H4 (cell line): ENCODE data around the gene GALNTL6. TPM values are rescaled to one million over a fixed set of nuclear protein-coding genes. Genes with fewer than 3 reads are reported as not detected.
"Not testable (repeated sequence)": the region's sequence is repeated elsewhere in the genome, so short reads cannot be mapped to it uniquely, and the experiment has no call there.

Source experiments
- DNase-seq: peaks from one replicate; pipeline ENCODE4 v3.0.0-alpha.2; 2015; ENCODE audit warnings: low spot score
- total RNA-seq: library from RNA; depleted of rRNA; stranded (reverse); fragments of >200 nt; shearing (Covaris generic); gene quantifications from 2 replicates; pipeline ENCODE4 v1.2.3, GENCODE V29; 2014

Gene GALNTL6
- total RNA-seq, 1 experiment from 2014 or later: not detected

DNA sequence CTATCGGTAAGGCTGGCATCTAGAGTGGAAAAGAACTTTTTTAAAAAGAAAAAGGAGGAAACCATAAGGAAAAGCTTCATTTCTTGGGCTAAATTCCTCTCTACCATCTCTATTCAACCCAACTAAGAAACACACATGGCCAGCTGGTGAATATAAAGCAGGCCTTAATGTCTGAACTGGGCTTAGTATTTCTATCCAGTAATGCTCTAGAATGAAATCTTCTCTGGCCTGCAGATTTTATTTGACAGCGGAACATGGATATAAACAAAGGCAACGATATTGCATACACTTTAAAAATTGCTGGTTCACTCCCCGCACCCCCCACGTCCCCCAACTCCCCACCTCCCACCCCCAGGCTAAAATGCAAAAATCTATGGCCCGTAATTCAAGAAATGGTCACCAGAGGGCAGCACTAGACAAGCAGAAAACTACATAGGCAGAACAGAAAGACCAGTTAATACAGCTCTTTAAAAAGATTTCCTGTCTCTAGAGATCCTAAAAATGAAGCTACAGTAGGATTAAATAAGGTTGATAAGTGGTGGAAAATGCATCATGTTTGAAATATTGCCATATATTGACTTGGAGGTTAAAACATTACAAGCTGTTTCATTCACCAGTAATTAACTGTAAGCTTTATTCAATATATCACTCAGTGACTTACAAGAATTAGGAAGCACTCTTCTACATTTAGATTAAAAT, 1200.2 kb downstream of the GALNTL6 start:
- peak; percentile 20 for DNase-seq

DNA sequence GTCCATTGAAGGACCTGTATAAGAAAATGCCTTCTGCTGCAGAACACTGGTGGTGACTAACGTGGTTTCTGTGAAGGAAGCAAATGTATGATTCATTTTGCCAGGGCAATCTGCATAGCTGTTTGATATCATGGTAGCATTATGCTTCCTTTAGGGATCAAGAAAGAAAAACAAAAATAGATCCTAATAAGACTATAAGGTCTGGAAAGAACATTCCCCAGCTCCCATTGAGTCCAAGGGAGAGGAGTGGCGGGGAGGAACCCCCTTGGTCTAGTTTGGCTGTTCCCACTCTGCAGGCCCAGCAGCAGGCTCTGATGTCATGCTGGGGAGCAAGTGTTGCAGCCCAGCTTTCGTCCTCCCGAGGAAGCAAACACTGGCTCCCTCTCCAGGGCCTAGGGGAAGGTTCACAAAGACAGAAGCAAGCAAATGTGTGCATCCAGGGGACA, 1200.9 kb downstream of the GALNTL6 start:
- DNase-seq: peak; percentile 65

DNA sequence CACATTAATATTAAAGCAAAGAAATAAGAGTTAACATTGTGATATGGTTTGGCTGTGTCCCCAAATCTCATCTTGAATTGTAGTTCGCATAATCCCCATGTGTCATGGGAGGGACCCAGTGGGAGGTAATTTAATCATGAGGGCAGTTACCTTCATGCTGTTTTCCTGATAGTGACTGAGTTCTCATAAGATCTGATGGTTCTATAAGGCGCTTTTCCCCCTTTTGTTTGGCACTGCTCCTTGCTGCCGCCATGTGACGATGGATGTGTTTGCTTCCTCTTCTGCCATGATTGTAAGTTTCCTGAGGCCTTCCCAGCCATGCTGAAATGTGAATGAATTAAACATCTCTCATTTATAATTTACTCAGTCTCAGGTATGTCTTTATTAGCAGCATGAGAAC, 1201.6 kb downstream of the GALNTL6 start:
- DNase-seq: no peak

DNA sequence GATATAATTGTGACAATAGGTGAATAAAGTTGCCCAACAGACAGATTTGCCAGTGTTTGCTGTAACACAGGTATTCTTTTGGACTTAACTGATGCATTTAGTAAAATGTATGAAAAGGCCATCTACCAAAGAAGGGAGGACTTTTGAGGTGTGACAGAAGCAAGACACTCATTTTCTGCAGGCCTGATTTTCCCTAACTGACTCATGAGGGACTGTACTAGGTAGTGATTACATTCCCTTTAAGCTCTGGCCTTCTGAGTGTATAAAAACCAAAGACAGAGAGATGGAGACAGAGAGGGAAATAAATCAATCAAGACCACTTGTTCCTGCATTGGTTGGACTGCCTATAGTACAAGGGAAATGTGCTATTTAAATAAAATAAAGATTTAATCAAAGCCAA, 1204.6 kb downstream of the GALNTL6 start:
- no peak for DNase-seq

- no peak for DNase-seq
Measured at GRCh38 chr4:173018446-173018845, 1205.2 kb downstream of the GALNTL6 start.

DNA sequence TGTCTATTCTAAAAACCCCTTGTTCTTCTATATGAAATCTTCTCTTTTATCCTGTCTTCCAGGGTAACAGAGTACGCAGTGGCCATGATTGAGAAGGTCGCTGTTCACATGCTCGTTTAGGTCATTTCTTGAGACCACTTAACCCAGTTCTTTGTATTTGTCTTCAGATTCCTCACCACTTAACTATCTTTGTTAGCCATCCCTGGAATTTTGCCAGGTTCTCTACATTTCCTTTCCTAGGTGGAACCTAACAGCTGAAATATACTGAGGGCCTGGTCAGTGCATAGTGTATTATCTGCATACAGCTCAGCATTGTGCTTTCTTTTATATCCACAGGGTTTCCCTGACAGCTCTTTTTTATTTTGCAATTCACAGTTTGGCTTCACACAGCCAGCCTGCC, 1206.5 kb downstream of the GALNTL6 start:
- DNase-seq: no peak

GRCh38 chr4:173021746-173022573, 1208.8 kb downstream of the GALNTL6 start:
- not testable (repeated sequence) for DNase-seq

- DNase-seq: no peak
Measured at GRCh38 chr4:173024203-173024602, 1211.0 kb downstream of the GALNTL6 start.

DNA sequence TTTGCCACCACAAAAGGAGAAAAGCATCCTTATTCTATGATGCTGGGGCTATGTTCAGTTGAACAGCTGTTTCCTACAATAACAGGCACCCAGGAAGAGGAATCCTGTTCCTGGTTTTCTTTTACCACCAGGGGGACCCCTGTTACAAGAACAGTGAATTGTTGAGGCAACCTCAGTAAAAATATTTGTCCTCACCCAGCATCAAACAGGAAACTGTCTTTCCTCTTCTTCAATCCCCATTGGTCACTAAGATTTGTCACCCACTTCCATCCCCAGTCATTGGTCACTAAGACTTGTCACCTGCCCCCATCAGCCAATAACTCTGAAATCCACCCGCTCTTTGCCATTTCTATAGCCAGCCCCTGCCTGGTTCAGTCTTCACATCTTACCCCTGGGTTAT, 1211.9 kb downstream of the GALNTL6 start:
- DNase-seq: peak; percentile 67

DNA sequence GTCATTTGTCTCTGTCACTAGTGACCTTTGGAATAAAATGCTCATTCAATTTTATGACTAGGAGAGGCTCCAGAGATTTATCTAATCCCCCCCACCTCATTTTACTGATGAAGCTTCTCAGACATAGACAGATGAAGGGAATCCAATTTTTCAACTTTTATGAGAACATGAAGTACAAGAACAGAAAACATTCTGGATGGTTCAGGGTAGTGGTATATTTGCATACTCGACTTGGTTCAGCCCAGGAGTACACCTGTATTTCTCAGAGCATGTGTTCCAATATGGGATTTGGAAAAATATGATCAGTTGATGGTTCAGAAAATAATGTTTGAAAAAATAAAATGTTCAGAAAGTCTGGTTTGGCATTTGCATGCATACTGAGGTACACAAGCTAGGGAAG, 1224.0 kb downstream of the GALNTL6 start:
- DNase-seq: no peak

GRCh38 chr4:173038192-173038896, 1225.1 kb downstream of the GALNTL6 start:
- no peak for DNase-seq

DNA sequence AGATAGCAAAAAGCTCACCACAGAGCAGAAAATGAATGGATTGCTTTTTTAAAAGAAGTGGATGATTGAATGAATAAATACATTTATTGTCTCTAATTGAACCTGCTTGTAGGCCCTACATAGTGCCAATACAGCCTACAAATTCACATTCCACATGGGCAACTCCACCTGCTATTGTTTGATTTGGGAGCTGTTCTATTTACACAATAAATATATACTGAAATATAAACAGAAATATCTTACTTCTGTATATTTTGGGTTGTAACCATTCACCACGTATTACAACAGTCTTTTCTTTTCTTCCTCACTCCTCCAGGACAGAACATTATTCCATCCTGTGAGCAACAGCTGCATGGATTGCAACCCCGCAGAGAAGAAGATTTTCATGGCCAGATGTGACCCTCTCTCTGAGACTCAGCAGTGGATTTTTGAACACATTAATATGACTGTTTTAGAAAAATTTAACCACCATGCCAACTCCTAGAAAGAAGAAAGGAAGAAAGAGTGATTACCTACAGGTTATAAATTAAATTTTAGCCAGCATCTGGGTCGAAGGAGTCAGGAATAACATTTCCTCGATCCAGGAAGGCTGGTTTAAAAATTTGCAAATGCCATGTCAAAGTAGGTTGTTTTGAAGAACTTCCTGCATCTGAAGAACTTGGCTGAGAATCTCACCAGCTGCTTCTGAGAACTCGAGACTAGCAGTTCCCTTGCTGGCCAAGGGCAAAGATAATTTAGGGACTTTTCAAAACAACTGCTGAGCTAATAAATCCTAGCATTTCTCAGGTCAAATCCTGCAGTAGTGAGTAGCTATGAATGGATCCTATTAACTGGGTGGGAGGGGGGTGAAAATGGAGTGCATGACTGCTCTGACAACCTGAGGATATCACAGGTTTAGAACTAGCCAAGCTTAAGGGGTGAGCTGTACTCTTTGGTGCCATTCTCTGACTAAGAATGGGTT, 1226.7 kb downstream of the GALNTL6 start:
- no peak for DNase-seq

- no peak for DNase-seq
Measured at GRCh38 chr4:173041482-173041881, 1228.3 kb downstream of the GALNTL6 start.

DNA sequence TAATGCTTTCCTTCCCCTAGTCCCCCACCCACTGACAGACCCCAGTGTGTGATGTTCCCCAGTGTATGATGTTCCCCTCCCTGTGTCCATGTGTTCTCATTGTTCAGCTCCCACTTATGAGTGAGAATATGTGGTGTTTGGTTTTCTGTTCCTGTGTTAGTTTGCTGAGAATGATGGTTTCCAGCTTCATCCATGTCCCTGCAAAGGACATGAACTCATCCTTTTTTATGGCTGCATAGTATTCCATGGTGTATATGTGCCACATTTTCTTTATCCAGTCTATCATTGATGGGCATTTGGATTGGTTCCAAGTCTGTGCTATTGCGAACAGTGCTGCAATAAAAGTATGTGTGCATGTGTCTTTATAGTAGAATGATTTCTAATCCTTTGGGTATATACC, 1228.9 kb downstream of the GALNTL6 start:
- not testable (repeated sequence) for DNase-seq

- no peak for DNase-seq
Measured at GRCh38 chr4:173044340-173044739, 1231.1 kb downstream of the GALNTL6 start.

- DNase-seq: no peak
Measured at GRCh38 chr4:173045571-173045970, 1232.4 kb downstream of the GALNTL6 start.

GRCh38 chr4:173046144-173046543, 1232.9 kb downstream of the GALNTL6 start:
- no peak for DNase-seq

GRCh38 chr4:173046818-173047217, 1233.6 kb downstream of the GALNTL6 start:
- no peak for DNase-seq

DNA sequence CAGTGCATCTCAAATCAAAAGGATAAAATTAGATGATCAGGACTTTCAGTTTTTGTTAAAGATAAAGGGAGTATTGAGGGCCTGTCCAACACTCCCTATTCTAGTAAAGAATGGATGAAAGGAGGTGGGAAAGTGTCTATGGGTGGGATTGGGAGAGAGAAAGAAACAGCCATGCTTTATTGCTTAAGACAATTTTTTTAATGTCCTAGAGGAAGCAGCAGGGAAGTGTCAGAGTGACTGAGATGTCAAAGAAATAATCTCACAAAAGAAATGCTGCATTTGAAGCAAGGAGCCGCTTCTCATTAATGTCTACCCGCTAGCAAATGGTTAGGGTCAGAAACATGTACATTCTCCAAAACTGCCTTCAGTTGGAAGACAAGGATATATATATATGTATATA, 1238.0 kb downstream of the GALNTL6 start:
- no peak for DNase-seq

DNA sequence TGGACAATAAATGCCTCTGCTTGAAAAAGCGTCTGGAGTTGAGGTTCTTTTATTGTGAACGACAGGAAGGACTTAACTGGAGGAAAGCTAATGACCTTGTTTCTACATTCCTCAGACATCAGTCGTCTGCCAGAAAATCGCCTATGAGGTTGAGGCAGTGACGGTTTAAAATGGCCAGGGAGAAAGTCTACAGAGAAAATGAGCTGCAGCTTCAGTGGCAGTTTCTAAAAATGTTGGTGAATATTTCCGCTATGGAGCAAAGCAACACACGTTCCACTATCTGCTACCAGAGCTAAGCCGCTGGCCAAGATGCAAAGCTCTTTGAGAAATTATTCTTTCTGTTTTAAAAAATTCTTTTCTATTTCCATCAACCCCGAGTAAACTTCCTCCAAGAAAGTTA, 1238.5 kb downstream of the GALNTL6 start:
- DNase-seq: no peak

DNA sequence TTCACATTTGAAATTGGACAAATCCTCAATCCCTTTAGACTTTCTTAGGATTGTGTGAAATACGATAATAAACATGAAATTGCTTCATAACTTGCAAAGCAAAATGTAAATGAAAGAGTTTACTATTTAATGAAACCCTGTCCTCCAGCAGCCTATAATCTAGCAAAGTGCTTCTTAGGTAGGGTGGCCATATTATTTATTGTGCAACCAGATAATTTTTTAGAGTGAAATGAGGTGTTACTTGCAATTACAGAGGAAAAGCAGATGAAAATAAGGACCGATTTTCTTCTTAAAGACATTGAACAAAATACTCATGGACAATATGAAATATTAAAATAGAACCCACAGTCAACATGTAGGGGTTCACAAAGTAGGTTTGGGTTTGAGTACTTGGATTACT, 1239.2 kb downstream of the GALNTL6 start:
- no peak for DNase-seq
